MM.1S (cell line): ENCODE measurements around the gene TSPO2.

Source experiments
- EZH2 ChIP-seq: fragments of 300-600 bp; sonication (generic); optimal IDR thresholded peaks from 2 replicates; pipeline ENCODE3; 2017; ENCODE audit warnings: low read depth, mild to moderate bottlenecking, antibody characterized with exemption, low read length, mixed read lengths
- EZH2phosphoT487 ChIP-seq: fragments of 300-600 bp; sonication (generic); IDR thresholded peaks from 2 replicates; pipeline ENCODE4 v1.6.1; 2018; ENCODE audit warnings: antibody characterized with exemption, low read length
- TF ChIP-seq, protein P1 (sequence below): fragments of 300-600 bp; sonication (generic); IDR thresholded peaks from 2 replicates; pipeline ENCODE4 v1.5.1; 2016; ENCODE audit warnings: antibody characterized with exemption, low read length, mixed read lengths

GRCh38 chr6:41065550-41066026, 23.3 kb downstream of the TSPO2 start:
- TF ChIP-seq EZH2 (no peak), EZH2phosphoT487 (no peak)
- TF ChIP-seq, protein P1, sequence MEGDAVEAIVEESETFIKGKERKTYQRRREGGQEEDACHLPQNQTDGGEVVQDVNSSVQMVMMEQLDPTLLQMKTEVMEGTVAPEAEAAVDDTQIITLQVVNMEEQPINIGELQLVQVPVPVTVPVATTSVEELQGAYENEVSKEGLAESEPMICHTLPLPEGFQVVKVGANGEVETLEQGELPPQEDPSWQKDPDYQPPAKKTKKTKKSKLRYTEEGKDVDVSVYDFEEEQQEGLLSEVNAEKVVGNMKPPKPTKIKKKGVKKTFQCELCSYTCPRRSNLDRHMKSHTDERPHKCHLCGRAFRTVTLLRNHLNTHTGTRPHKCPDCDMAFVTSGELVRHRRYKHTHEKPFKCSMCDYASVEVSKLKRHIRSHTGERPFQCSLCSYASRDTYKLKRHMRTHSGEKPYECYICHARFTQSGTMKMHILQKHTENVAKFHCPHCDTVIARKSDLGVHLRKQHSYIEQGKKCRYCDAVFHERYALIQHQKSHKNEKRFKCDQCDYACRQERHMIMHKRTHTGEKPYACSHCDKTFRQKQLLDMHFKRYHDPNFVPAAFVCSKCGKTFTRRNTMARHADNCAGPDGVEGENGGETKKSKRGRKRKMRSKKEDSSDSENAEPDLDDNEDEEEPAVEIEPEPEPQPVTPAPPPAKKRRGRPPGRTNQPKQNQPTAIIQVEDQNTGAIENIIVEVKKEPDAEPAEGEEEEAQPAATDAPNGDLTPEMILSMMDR = no peak
